GM18499 (cell line): ENCODE data around the gene YY2.
"Not testable (repeated sequence)": the region's sequence is repeated elsewhere in the genome, so short reads cannot be mapped to it uniquely, and the experiment has no call there.

Experiments
- ATAC-seq: cut with Tn5 transposase; IDR thresholded peaks from one replicate; pipeline ENCODE4 v1.9.1; 2021; ENCODE audit warnings: moderate number of reproducible peaks; ENCODE audit not compliant: insufficient read depth, unreplicated experiment

YY2 gene

GRCh38 chrX:21873063-21873775, 17.4 kb downstream of the YY2 start:
- no peak for ATAC-seq

DNA sequence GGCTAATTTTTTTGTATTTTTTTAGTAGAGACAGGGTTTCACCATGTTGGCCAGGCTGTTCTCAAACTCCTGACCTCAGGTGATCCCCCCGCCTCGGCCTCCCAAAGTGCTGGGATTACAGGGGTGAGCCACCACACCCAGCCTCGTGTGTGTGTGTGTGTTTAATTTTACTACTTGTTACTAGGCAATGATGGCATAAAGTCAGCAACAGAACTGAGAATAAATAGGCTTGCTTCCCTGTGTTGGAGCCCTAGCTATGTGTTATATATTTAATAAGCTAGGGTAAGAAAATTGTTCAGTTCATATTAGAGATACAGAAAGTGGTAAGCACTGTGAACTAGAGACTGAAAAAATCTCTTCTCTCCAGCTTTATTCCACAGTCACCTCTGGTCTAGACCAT, 18.4 kb downstream of the YY2 start:
- not testable (repeated sequence) for ATAC-seq

DNA sequence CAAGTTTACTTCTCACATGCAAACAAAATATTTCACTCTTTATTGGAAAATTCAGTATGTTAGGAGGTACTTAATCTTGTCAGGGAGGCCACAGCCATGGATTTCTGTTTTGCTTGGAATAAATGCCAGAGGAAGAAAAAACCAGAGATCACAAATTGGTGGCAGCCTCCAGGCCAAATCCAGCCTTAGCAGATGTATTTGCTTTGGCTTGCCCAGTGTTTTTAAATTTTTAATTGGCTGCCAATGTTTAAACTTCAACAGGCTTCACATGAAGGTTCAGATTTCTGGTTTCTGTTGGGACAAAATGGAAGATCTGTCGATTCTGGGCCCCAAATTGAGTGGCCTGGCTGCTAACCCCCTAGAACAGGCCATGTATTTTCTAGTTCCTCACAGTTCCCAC, 19.2 kb downstream of the YY2 start:
- no peak for ATAC-seq

- ATAC-seq = no peak
These were observed 26.2 kb downstream of the YY2 start for GRCh38 chrX:21881881-21882574.

DNA sequence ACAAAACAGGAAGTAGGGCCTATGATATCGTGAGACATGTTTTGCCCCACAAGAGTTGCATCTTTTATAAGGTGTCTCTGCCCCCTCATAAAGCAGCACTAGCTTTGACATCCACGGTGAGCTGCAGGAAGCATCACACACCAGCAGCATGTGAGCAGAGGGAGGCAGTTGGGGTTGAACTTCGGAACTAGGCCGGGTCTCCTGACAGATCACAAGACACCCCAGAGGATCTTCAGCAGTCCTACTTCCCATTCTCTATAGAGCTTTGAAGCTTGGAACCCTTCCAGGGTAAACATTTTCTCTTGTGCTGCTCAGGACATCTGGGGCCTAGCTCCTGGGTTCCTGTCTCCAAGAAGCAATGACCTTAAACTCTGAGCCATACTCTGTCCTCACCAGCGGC, 27.5 kb downstream of the YY2 start:
- no peak for ATAC-seq

DNA sequence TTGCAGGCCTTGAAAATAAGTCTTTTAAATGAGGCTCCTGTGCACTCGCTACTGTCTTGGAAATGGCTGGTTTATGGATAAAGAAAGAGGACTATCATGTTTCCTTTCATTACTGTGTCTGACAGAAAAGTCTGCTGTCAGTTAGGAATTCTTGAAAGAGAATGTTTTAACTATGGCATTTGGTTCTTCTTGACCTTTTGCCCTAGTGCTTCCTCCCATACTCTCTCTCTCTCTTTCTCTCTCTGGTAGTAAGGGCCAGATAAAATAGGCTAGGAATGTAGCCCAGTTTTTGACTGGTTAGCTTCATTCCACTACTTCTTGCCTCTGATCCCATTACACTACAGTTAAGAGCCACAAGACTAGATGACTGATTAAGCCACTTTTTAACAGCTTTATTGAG, 29.8 kb downstream of the YY2 start:
- ATAC-seq = no peak

DNA sequence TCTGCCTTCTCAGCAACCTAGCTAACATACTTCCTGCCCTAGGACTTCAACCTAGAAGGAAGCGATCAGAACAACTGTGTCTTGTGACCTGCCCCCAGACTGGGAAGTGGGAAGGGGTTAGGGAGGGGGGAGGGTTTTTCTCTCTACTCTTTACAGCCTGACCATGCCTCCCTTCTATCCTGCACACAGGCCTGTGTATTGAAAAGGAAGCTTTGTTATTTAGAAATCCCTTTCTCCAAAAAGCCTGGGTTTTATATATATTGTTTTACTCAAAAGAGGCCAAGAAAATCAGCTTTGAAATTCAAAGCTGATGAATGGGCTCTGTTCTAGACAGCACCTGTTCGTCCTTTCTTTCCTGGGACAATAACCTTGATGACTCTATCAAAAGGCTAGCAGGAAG, 49.5 kb downstream of the YY2 start:
- ATAC-seq = no peak

GRCh38 chrX:21905953-21906352, 50.2 kb downstream of the YY2 start:
- no peak for ATAC-seq

DNA sequence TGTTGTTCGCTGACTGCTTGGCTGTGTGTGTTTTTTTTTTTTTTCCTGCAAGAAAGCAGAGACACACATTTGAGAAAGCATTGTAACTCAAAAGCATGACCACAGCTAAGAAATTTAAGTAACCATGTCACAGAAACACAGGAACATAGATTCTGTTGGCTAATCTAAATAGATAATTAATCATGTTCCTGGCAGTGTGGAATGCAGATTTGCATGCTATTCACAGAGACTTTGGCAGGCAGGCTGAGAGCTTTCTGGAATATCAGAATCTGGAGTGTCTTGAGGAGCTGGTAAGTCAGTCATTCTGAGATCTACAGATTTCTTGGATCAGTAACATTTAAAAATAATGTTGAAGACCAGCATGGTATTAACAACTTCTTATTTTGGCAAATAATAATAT, 51.5 kb downstream of the YY2 start:
- ATAC-seq = no peak
